ENCODE measurements around the gene FOXN4.

DNA sequence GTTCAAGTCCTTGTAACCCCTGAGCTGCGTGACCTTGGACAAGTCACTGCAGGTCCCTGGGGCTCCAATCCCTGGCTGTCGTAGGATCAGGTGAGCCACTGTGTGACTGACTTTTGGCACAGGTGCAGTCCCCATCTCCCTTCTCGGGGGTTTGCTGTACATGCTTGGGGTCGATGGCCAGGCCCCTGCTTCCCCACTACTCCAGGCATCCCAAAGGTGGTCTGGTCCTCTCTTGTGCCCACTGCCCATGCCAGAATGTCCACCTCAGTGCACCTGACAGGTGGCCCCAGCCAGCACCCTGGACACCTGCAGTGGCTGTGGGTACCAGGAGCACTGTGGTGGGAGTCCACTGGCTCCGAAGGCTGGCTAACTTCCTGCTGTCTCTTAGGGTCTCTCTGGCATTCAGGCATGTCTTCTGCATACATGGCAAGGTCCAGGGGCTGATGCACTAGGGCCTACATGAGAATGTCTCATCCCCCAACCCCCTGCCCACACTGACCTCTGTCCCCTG, 14.7 kb downstream of the FOXN4 start:
- TF ChIP-seq POLR2A (IDR thresholded peaks at IDR 0.05) = no peak
- TF ChIP-seq, protein P1, sequence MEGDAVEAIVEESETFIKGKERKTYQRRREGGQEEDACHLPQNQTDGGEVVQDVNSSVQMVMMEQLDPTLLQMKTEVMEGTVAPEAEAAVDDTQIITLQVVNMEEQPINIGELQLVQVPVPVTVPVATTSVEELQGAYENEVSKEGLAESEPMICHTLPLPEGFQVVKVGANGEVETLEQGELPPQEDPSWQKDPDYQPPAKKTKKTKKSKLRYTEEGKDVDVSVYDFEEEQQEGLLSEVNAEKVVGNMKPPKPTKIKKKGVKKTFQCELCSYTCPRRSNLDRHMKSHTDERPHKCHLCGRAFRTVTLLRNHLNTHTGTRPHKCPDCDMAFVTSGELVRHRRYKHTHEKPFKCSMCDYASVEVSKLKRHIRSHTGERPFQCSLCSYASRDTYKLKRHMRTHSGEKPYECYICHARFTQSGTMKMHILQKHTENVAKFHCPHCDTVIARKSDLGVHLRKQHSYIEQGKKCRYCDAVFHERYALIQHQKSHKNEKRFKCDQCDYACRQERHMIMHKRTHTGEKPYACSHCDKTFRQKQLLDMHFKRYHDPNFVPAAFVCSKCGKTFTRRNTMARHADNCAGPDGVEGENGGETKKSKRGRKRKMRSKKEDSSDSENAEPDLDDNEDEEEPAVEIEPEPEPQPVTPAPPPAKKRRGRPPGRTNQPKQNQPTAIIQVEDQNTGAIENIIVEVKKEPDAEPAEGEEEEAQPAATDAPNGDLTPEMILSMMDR (IDR thresholded peaks at IDR 0.05) = no peak
